ENCODE results near the gene FAM120B. TPM values are rescaled to one million over a fixed set of nuclear protein-coding genes. Genes with fewer than 3 reads are reported as not detected.

FAM120B gene
- total RNA-seq, 5 donors from 2014 or later (not counting 1 experiment from before 2014, with no cell fraction given), result 34.1 to 39.8 (median 38.0) TPM

DNA sequence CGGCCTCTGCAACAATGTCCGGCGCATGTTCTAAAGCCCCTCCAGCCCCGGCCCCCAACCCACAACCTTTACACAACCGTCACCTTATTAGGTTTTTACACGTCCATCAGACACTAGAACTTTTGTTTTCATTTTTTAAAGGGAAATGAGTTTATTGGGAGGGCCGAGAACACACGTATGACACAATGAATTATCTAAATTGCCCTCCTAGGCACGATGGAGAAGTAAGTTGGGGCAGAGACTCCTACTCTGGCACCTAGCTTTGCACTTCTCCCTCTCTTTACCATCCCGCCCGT, 14.5 kb upstream of the FAM120B start:
- H3K27me3 ChIP-seq (replicated peaks in 1 of 2; ENCODE audit: control insufficient read depth in 2 of 2, extremely low read depth in 1 of 2, insufficient read depth in 2 of 2, low read length in 1 of 2), result peaks cover 12 to 85% of the 10 kb centered on the region in 2 experiments
- H3K27ac Mint-ChIP-seq, result peak overlapping the region; percentile 44 to 52
- DNase-seq, result no peak
- no CpG with 5 or more reads among the region's 11 CpGs for whole genome bisulfite sequencing (ENCODE audit: insufficient coverage)
- H3K4me1 Mint-ChIP-seq, result peaks cover 45 to 48% (median 48%) of the 10 kb centered on the region in 3 donors
- ChIA-PET POLR2A (no interaction called here), CTCF (interaction anchor here (0.6 to 2.1 kb wide), 4 partner anchors 11 to 1583 kb away, joined by 3 to 6 read pairs (median 4); no protein-coding TSS in a partner anchor)
- H3K36me3 Mint-ChIP-seq, result no peaks in the 10 kb centered on the region
- no peaks in the 10 kb centered on the region for H3K9me3 ChIP-seq
- H3K4me3 Mint-ChIP-seq, result peak overlapping the region; percentile 84 to 97 (median 86)
- peak overlapping the region; percentile 40 to 62 for H3K4me3 ChIP-seq (ENCODE audit: control insufficient read depth in 1 of 2, extremely low read depth in 1 of 2, low read length in 1 of 2)
- no peaks in the 10 kb centered on the region for H3K36me3 ChIP-seq (ENCODE audit: control insufficient read depth in 2 of 2, extremely low read depth in 1 of 2, insufficient read depth in 1 of 2, low read length in 1 of 2)
- no peaks in the 10 kb centered on the region for H3K9me3 Mint-ChIP-seq
- peak in 1 of 4 experiments; percentile 6 for ATAC-seq (replicated peaks in 1 of 4)
- H3K4me1 ChIP-seq (ENCODE audit: control insufficient read depth in 1 of 2, extremely low read depth in 1 of 2, insufficient read depth in 2 of 2, low read length in 2 of 2), result peaks cover 41 to 75% of the 10 kb centered on the region in 2 experiments
- H3K27ac ChIP-seq (ENCODE audit: low read length), result no peak overlapping the region
- H3K27me3 Mint-ChIP-seq, result peaks cover 19 to 42% of the 10 kb centered on the region in 2 donors

- peak overlapping the region; percentile 40 to 62 for H3K4me3 ChIP-seq (ENCODE audit: control insufficient read depth in 1 of 2, extremely low read depth in 1 of 2, low read length in 1 of 2)
- Mint-ChIP-seq H3K27me3 (peaks cover 19 to 46% of the 10 kb centered on the region in 2 donors), H3K9me3 (no peaks in the 10 kb centered on the region), H3K4me3 (peak overlapping the region; percentile 84 to 97 (median 86)), H3K27ac (peak overlapping the region; percentile 32 to 52), H3K4me1 (peaks cover 45 to 52% (median 49%) of the 10 kb centered on the region in 3 donors), H3K36me3 (no peaks in the 10 kb centered on the region)
- ATAC-seq (replicated peaks in 1 of 4) (peak in 1 of 4 experiments; percentile 3), DNase-seq (peak in 1 of 35 experiments; percentile 40)
- no peak overlapping the region for H3K27ac ChIP-seq (ENCODE audit: low read length)
- CTCF ChIA-PET, result interaction anchor here (0.6 to 2.1 kb wide), 5 partner anchors 11 to 1583 kb away, joined by 3 to 6 read pairs (median 3); no protein-coding TSS in a partner anchor
- peaks cover 38 to 77% of the 10 kb centered on the region in 2 experiments for H3K4me1 ChIP-seq (ENCODE audit: control insufficient read depth in 1 of 2, extremely low read depth in 1 of 2, insufficient read depth in 2 of 2, low read length in 2 of 2)
- H3K27me3 ChIP-seq (replicated peaks in 1 of 2; ENCODE audit: control insufficient read depth in 2 of 2, extremely low read depth in 1 of 2, insufficient read depth in 2 of 2, low read length in 1 of 2), result peaks cover 13 to 85% of the 10 kb centered on the region in 2 experiments
- POLR2A ChIA-PET, result interaction anchor here in 1 of 2 donors (0.6 kb wide), 1 partner anchor 14 kb away, joined by 3 read pairs; no protein-coding TSS in a partner anchor
- H3K9me3 ChIP-seq, result no peaks in the 10 kb centered on the region
- 11% methylated on average over 11 of the region's 13 CpGs for WGBS (ENCODE audit: insufficient coverage)
- H3K36me3 ChIP-seq (ENCODE audit: control insufficient read depth in 2 of 2, extremely low read depth in 1 of 2, insufficient read depth in 1 of 2, low read length in 1 of 2), result no peaks in the 10 kb centered on the region
These were observed 14.0 kb upstream of the FAM120B start for GRCh38 chr6:170292407-170293158.

GRCh38 chr6:170293341-170294231, 13.0 kb upstream of the FAM120B start:
- Histone ChIP-seq H3K4me1 (ENCODE audit: control insufficient read depth in 1 of 2, extremely low read depth in 1 of 2, insufficient read depth in 2 of 2, low read length in 2 of 2) (peaks cover 31 to 70% of the 10 kb centered on the region in 2 experiments), H3K27ac (ENCODE audit: low read length) (no peak overlapping the region), H3K4me3 (ENCODE audit: control insufficient read depth in 1 of 2, extremely low read depth in 1 of 2, low read length in 1 of 2) (no peak overlapping the region), H3K9me3 (no peaks in the 10 kb centered on the region), H3K27me3 (replicated peaks in 1 of 2; ENCODE audit: control insufficient read depth in 2 of 2, extremely low read depth in 1 of 2, insufficient read depth in 2 of 2, low read length in 1 of 2) (peaks cover 19 to 81% of the 10 kb centered on the region in 2 experiments), H3K36me3 (ENCODE audit: control insufficient read depth in 2 of 2, extremely low read depth in 1 of 2, insufficient read depth in 1 of 2, low read length in 1 of 2) (no peaks in the 10 kb centered on the region)
- CTCF ChIA-PET, result interaction anchor here in 1 of 2 donors (0.6 kb wide), 1 partner anchor 503 kb away, joined by 3 read pairs; no protein-coding TSS in a partner anchor
- H3K27ac Mint-ChIP-seq, result no peak overlapping the region
- POLR2A ChIA-PET, result no interaction called here
- WGBS (ENCODE audit: insufficient coverage), result 7% methylated on average over 11 of the region's 23 CpGs
- peaks cover 40 to 48% (median 42%) of the 10 kb centered on the region in 3 donors for H3K4me1 Mint-ChIP-seq
- peak overlapping the region; percentile 1 to 97 (median 60) for H3K4me3 Mint-ChIP-seq
- no peaks in the 10 kb centered on the region for H3K36me3 Mint-ChIP-seq
- ATAC-seq (replicated peaks in 1 of 4), result no peak
- DNase-seq, result peak in 1 of 35 experiments; percentile 27
- no peaks in the 10 kb centered on the region for H3K9me3 Mint-ChIP-seq
- peaks cover 21 to 48% of the 10 kb centered on the region in 2 donors for H3K27me3 Mint-ChIP-seq

DNA sequence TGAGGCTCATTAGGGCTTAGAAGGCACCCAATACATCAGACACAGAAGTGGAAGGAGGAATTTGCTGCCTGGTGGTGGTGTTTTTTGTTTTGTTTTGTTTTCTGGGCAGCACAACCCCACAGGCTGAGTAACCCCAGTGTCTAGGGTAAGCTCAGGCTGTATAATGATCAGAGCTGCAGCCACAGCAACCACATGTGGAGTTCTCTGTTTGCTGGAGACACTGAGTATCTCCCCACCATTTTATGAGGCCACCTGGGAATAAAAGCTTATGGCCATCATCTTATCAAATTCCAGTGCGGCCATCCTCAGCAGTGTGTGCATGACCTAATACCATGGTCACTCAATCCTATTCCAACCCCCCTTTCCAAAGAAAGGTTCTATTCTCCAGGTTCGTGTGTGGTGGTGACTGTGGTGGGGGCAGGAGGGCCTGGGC, 12.2 kb upstream of the FAM120B start:
- peaks cover 22 to 78% of the 10 kb centered on the region in 2 experiments for H3K27me3 ChIP-seq (replicated peaks in 1 of 2; ENCODE audit: control insufficient read depth in 2 of 2, extremely low read depth in 1 of 2, insufficient read depth in 2 of 2, low read length in 1 of 2)
- peaks cover 28 to 64% of the 10 kb centered on the region in 2 experiments for H3K4me1 ChIP-seq (ENCODE audit: control insufficient read depth in 1 of 2, extremely low read depth in 1 of 2, insufficient read depth in 2 of 2, low read length in 2 of 2)
- peak overlapping the region; percentile 1 to 97 (median 60) for H3K4me3 Mint-ChIP-seq

GRCh38 chr6:170294813-170295509, 11.6 kb upstream of the FAM120B start:
- peak in 1 of 35 experiments; percentile 36 for DNase-seq

More for the DNA sequence above, 12.2 kb upstream of the FAM120B start:
- peak in 1 of 35 experiments; percentile 23 for DNase-seq
- CTCF ChIA-PET, result no interaction called here
- Mint-ChIP-seq H3K27me3 (peaks cover 26 to 50% of the 10 kb centered on the region in 2 donors), H3K9me3 (no peaks in the 10 kb centered on the region), H3K36me3 (no peaks in the 10 kb centered on the region), H3K4me1 (peaks cover 34 to 43% (median 38%) of the 10 kb centered on the region in 3 donors), H3K27ac (no peak overlapping the region)
- H3K27ac ChIP-seq (ENCODE audit: low read length), result no peak overlapping the region
- POLR2A ChIA-PET, result interaction anchor here in 1 of 2 donors (0.5 kb wide), 1 partner anchor 59 kb away, joined by 4 read pairs; no protein-coding TSS in a partner anchor
- no peak for ATAC-seq (replicated peaks in 1 of 4)
- H3K9me3 ChIP-seq, result no peaks in the 10 kb centered on the region
- H3K36me3 ChIP-seq (ENCODE audit: control insufficient read depth in 2 of 2, extremely low read depth in 1 of 2, insufficient read depth in 1 of 2, low read length in 1 of 2), result no peaks in the 10 kb centered on the region
- no CpG with 5 or more reads among the region's 2 CpGs for WGBS (ENCODE audit: insufficient coverage)
- H3K4me3 ChIP-seq (ENCODE audit: control insufficient read depth in 1 of 2, extremely low read depth in 1 of 2, low read length in 1 of 2), result no peak overlapping the region

More at GRCh38 chr6:170294813-170295509, 11.6 kb upstream of the FAM120B start:
- 7% methylated on average over 26 of the region's 30 CpGs for WGBS (ENCODE audit: insufficient coverage)
- peaks cover 22 to 74% of the 10 kb centered on the region in 2 experiments for H3K27me3 ChIP-seq (replicated peaks in 1 of 2; ENCODE audit: control insufficient read depth in 2 of 2, extremely low read depth in 1 of 2, insufficient read depth in 2 of 2, low read length in 1 of 2)
- Mint-ChIP-seq H3K36me3 (no peaks in the 10 kb centered on the region), H3K4me3 (peak overlapping the region; percentile 60 to 97 (median 70)), H3K9me3 (no peaks in the 10 kb centered on the region), H3K27me3 (peaks cover 32 to 51% of the 10 kb centered on the region in 2 donors), H3K4me1 (peaks cover 34 to 43% (median 38%) of the 10 kb centered on the region in 3 donors), H3K27ac (no peak overlapping the region)
- no peak overlapping the region for H3K27ac ChIP-seq (ENCODE audit: low read length)
- no peaks in the 10 kb centered on the region for H3K36me3 ChIP-seq (ENCODE audit: control insufficient read depth in 2 of 2, extremely low read depth in 1 of 2, insufficient read depth in 1 of 2, low read length in 1 of 2)
- H3K4me1 ChIP-seq (ENCODE audit: control insufficient read depth in 1 of 2, extremely low read depth in 1 of 2, insufficient read depth in 2 of 2, low read length in 2 of 2), result peaks cover 28 to 59% of the 10 kb centered on the region in 2 experiments
- peak overlapping the region; percentile 27 to 66 for H3K4me3 ChIP-seq (ENCODE audit: control insufficient read depth in 1 of 2, extremely low read depth in 1 of 2, low read length in 1 of 2)
- CTCF ChIA-PET, result no interaction called here
- ATAC-seq (replicated peaks in 1 of 4), result peak in 1 of 4 experiments; percentile 7
- POLR2A ChIA-PET, result interaction anchor here in 1 of 2 donors (0.5 kb wide), 1 partner anchor 60 kb away, joined by 4 read pairs; no protein-coding TSS in a partner anchor
- no peaks in the 10 kb centered on the region for H3K9me3 ChIP-seq

Measured in T-cell (primary cell).